Peyer's patch (tissue), 4 donors: ENCODE results near the gene CYB561D2.

ENCODE experiments used
- CTCF ChIP-seq, 6 experiments: fragments of 450-650 bp in 4 of 6; fragments of 200-600 bp in 2 of 6; sonication (generic) in 1 of 6; IDR thresholded peaks; one replicate each; pipeline ENCODE4 v1.5.1; 2017 to 2019; ENCODE audit warnings: antibody characterized with exemption in 6 of 6, mild to moderate bottlenecking in 3 of 6, moderate library complexity in 1 of 6
- POLR2A ChIP-seq, 2 donors: fragments of 450-650 bp; IDR thresholded peaks; one replicate each; pipeline ENCODE4 v1.5.1; 2017; ENCODE audit warnings: antibody characterized with exemption in 2 of 2, mild to moderate bottlenecking in 2 of 2, moderate library complexity in 2 of 2

GRCh38 chr3:50327943-50328691, 22.5 kb upstream of the CYB561D2 start, which contains the start of gene TUSC2:
- TF ChIP-seq POLR2A (IDR thresholded peaks at IDR 0.05) (peak; percentile 69 to 81), CTCF (IDR thresholded peaks at IDR 0.05) (no peak)
